ENCODE data around the gene PTPRM. TPM values are rescaled to one million over a fixed set of nuclear protein-coding genes. Genes with fewer than 3 reads are reported as not detected.
A peak's percentile ranks its signal among the peaks of the same experiment; 100 is the strongest.

Gene PTPRM
- total RNA-seq, 1 experiment from 2014 or later, result 11.1 TPM

- TF ChIP-seq CTCF (IDR thresholded peaks at IDR 0.05) (no peak), CREB1 (CRISPR knock-in tag; IDR thresholded peaks at IDR 0.05) (no peak), ZNF425 (CRISPR knock-in tag; conservative IDR thresholded peaks at IDR 0.05) (no peak), E2F4 (CRISPR knock-in tag; IDR thresholded peaks at IDR 0.05; ENCODE audit: borderline replicate concordance, low read depth) (no peak)
Observed at GRCh38 chr18:8261651-8262091, 694.6 kb downstream of the PTPRM start (continued).

- H3K4me3 Mint-ChIP-seq, result no peak overlapping the region
- no peaks in the 10 kb centered on the region for H3K9me3 Mint-ChIP-seq
- no peaks in the 10 kb centered on the region for H3K27me3 Mint-ChIP-seq (ENCODE audit: low read depth)
- no peak overlapping the region for H3K27ac Mint-ChIP-seq
- TF ChIP-seq SMAD3 (CRISPR knock-in tag; IDR thresholded peaks at IDR 0.05; ENCODE audit: borderline replicate concordance), result no peak
- TF ChIP-seq ZNF396 (CRISPR knock-in tag; IDR thresholded peaks at IDR 0.05; ENCODE audit: borderline replicate concordance), result no peak
- no peak for TF ChIP-seq KAT7 (CRISPR knock-in tag; IDR thresholded peaks at IDR 0.05; ENCODE audit: borderline replicate concordance)
- TF ChIP-seq CREM (CRISPR knock-in tag; IDR thresholded peaks at IDR 0.05), result no peak
- TF ChIP-seq NR3C1 (CRISPR knock-in tag; conservative IDR thresholded peaks at IDR 0.05; ENCODE audit: low read depth), result no peak
- no peak for TF ChIP-seq RELA (CRISPR knock-in tag; IDR thresholded peaks at IDR 0.05; ENCODE audit: borderline replicate concordance)
- no peak for TF ChIP-seq OVOL2 (CRISPR knock-in tag; IDR thresholded peaks at IDR 0.05; ENCODE audit: borderline replicate concordance)
- no peak for TF ChIP-seq ZNF423 (CRISPR knock-in tag; IDR thresholded peaks at IDR 0.05)
- no peak for TF ChIP-seq ELF4 (CRISPR knock-in tag; IDR thresholded peaks at IDR 0.05; ENCODE audit: low read depth)
- no peak for TF ChIP-seq E2F4 (CRISPR knock-in tag; IDR thresholded peaks at IDR 0.05; ENCODE audit: borderline replicate concordance, low read depth)
- TF ChIP-seq MLX (CRISPR knock-in tag; IDR thresholded peaks at IDR 0.05), result no peak
- TF ChIP-seq ZMAT4 (CRISPR knock-in tag; IDR thresholded peaks at IDR 0.05), result no peak
- TF ChIP-seq MXD4 (CRISPR knock-in tag; IDR thresholded peaks at IDR 0.05; ENCODE audit: borderline replicate concordance), result no peak
- DNase-seq (ENCODE audit: low spot score), result no peak
- CTCF ChIA-PET, result no interaction called here
- no peaks in the 10 kb centered on the region for H3K36me3 Mint-ChIP-seq
- POLR2A ChIA-PET, result no interaction called here
- ATAC-seq, result 0 out of 2 replicates have a peak, but pooled peaks have one; percentile 31
- H3K4me1 Mint-ChIP-seq, result peaks cover 27% of the 10 kb centered on the region
Observed at GRCh38 chr18:8262221-8262620, 695.1 kb downstream of the PTPRM start.

GRCh38 chr18:8264116-8264515 lies 697.0 kb downstream of the PTPRM start:
- Mint-ChIP-seq H3K27ac (no peak overlapping the region), H3K4me3 (no peak overlapping the region), H3K27me3 (ENCODE audit: low read depth) (no peaks in the 10 kb centered on the region), H3K36me3 (no peaks in the 10 kb centered on the region), H3K4me1 (peaks cover 23% of the 10 kb centered on the region), H3K9me3 (no peaks in the 10 kb centered on the region)
- POLR2A ChIA-PET, result interaction anchor here (0.7 kb wide), 1 partner anchor 1394 kb away, joined by 5 read pairs; no protein-coding TSS in a partner anchor
- CTCF ChIA-PET, result no interaction called here
- DNase-seq (ENCODE audit: low spot score) (no peak), ATAC-seq (no peak)
- TF ChIP-seq EMX1 (CRISPR knock-in tag; IDR thresholded peaks at IDR 0.05) (no peak), ZNF219 (CRISPR knock-in tag; IDR thresholded peaks at IDR 0.05; ENCODE audit: borderline replicate concordance) (no peak), HMGA2 (CRISPR knock-in tag; IDR thresholded peaks at IDR 0.05) (no peak), CTCF (IDR thresholded peaks at IDR 0.05) (no peak), ZNF138 (CRISPR knock-in tag; conservative IDR thresholded peaks at IDR 0.05) (no peak)
